ENCODE results near the gene NHLH2.

Gene NHLH2

DNA sequence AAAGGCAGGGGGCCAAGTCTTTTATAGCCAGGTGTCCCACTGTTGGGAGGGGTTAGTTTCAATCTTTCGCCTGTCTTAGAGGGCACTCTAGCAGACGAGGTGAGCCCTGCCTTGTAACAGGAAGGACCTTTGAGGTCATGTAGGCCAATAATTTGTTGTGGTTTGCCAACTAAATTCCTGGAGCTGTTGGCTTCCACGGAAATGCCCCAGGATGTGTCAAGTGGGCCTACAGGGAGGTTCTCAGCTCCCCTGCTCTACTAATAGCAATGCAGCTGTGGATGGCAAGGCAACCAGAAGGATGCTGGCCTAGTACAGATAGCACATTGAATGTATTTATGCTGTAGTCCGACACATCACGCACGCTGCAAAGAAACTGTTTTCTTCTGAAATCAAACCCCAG, 50.1 kb downstream of the NHLH2 start:
- DNase-seq (ENCODE audit: extremely low spot score): no peak
- CTCF ChIA-PET: no interaction called here
- POLR2A ChIA-PET: no interaction called here
- TF ChIP-seq, protein P1, sequence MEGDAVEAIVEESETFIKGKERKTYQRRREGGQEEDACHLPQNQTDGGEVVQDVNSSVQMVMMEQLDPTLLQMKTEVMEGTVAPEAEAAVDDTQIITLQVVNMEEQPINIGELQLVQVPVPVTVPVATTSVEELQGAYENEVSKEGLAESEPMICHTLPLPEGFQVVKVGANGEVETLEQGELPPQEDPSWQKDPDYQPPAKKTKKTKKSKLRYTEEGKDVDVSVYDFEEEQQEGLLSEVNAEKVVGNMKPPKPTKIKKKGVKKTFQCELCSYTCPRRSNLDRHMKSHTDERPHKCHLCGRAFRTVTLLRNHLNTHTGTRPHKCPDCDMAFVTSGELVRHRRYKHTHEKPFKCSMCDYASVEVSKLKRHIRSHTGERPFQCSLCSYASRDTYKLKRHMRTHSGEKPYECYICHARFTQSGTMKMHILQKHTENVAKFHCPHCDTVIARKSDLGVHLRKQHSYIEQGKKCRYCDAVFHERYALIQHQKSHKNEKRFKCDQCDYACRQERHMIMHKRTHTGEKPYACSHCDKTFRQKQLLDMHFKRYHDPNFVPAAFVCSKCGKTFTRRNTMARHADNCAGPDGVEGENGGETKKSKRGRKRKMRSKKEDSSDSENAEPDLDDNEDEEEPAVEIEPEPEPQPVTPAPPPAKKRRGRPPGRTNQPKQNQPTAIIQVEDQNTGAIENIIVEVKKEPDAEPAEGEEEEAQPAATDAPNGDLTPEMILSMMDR (IDR thresholded peaks at IDR 0.05; ENCODE audit: control extremely low read depth, extremely low read depth, low read depth, missing control alignments): no peak

DNA sequence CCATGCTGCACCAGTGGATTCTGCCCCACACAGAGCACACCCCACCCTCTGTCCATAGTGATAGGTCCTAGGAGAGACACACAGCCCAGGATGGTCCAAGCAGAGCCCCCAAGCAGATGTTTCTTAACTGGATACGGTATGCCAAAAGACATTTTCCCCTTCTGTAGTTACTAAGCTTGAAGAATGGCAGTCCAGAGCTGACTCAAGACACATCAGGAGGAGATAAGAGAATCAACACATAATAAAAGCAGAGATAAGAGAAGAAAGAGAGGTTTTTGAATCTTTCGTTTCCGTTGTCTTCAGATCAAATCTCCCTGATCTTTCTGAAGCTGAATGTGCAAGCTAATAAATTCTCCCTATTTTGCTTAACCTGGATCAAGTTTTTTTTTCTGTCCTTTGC, 50.6 kb downstream of the NHLH2 start:
- CTCF ChIA-PET: no interaction called here
- POLR2A ChIA-PET: no interaction called here
- TF ChIP-seq, protein P1 (IDR thresholded peaks at IDR 0.05; ENCODE audit: control extremely low read depth, extremely low read depth, low read depth, missing control alignments): no peak
- no peak for DNase-seq (ENCODE audit: extremely low spot score)
